DMS 273 treated with DMSO at 0.1 percent for 48 hours (cell line): ENCODE results near the gene ADORA2A.

Source experiments
- DNase-seq: peaks from one replicate; lab custom pipeline; 2025; lab: John Stamatoyannopoulos, UW

ADORA2A gene

DNA sequence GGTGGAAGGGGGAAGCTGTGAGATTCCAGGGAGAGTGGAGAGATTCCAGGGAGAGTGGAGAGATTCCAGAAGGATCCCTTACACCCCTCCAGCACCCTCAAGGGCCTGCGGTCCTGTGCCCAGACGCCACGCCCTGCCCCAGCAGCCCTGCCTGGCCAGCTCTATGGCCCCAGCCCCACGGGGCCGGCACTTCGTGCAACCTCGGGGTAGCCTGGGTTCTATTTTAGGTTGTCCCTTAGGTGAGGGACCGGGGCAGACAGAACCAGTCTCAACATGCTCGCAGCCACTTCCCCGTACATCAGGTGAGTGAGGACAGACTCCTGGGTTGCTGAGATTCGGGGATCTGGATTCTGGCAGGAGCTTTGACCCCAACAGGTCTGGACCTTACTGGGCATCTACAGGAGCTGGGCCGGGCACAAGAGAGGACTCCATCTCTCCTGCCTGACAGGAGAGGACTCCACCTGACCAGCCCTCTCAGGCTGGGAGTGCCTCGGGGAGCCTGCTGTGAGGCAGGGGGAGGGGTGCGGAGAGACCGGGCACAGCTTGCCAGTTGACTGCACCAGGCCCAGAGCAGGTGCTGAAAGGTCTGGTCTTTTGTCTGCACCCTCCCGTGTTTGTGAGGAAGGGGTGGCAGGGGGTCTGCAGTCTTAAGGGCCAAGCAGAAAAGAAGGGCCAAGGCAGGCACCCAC is 8.5 kb upstream of the ADORA2A start:
- no peak for DNase-seq

DNA sequence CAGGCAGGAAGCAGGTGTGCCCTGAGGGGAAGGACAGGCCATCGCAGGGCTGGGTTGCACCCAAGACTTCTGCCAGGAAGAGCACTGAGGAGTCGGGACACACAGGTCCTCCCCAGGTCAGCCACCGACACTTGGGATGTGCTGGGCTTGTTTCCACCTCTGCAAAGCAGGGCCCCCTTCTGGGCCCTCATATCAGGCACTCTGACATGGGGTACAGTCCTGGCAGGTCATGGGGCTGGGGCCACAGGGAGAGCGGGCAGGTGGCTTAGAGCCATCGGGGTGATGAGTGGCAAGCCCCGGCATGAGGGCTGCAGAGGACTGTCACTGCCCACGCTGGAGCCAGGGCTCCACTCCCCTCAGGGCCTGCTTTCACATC is 7.9 kb upstream of the ADORA2A start:
- DNase-seq, result no peak

DNA sequence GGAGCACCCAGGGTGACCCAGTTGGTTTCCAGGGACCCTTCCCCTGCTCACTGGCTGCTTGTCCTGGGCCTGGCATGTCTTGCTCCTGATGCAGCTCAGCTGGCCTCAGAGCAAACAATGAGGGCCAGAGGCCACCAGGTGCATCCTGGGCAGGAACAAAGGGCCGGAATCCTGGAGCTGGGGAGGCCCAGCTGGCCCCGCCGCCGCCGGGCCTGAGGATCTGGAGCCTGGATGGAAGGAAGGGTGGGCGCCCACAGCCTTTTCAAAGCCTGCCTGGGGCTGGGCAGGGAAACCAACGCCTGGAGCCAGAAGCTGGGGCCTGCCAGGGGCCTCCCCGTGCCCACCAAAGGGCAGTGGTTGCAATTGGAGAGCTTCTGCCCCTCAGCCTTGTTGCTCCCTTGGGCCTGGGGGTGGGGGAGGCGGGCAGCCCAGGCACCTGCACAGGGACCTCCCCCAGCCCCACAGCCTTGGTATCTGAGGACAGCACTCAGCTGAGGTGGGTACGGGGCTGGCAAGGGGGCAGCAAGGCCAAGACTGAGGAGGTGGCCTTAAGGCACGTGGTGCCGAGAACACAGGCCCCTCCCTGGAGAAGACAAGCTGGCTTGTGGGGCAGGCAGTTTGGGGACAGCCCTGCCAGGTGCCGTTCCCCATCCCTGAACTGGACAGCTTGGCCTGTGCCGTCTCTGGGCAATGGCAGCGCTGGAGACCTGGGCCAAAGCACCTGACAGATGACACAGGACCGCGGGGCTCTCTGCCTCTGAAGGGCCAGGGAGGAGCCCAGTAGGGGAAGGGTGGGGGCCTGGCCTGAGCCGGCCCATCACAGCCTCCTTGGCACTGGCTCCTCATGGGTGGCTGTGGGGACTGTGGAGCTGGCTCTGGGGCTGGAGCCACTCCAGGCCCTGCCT is 7.1 kb upstream of the ADORA2A start:
- DNase-seq, result no peak

DNA sequence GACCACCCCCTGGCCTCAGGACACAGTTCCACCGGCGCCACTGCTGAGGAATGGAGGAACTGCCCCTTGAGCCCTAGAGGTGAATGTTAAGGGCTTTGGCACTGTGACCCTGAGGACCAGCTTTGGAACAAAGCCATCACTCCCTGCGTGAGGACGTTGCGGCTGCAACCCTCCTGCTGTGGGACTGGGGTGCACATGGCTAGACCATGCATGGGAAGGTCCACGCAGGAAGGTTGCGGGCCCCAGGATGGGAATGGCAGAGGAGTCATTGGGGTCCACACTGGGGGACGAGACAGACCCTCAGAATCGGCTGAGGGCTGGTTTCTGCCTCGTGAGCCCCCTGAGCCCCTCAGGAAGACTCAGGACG is 6.4 kb upstream of the ADORA2A start:
- no peak for DNase-seq

DNA sequence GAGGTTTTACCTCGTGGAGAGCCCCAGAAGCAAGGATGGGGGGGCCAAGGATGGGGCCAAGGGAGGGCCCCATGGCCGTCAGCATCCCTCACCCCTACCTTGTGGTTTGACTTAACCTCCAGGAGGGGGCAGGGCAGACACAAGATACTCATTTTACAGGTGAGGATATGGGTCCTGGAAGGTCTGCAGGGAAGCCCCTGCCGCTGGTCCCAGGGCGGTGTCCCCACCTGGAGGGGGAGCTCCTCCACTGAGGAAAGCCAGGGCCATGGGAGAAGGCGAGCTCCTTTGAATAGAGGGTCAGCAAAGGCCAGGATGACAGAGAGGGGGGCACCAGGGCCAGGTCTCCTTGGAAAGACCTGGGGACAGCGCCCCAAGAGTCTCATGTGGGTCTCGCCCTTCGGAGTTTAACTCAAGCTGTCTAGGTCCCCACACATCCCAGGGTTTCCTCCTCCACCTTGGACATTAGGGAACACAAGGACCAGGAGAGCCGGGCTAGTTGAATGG is 5.9 kb upstream of the ADORA2A start:
- DNase-seq, result no peak

DNA sequence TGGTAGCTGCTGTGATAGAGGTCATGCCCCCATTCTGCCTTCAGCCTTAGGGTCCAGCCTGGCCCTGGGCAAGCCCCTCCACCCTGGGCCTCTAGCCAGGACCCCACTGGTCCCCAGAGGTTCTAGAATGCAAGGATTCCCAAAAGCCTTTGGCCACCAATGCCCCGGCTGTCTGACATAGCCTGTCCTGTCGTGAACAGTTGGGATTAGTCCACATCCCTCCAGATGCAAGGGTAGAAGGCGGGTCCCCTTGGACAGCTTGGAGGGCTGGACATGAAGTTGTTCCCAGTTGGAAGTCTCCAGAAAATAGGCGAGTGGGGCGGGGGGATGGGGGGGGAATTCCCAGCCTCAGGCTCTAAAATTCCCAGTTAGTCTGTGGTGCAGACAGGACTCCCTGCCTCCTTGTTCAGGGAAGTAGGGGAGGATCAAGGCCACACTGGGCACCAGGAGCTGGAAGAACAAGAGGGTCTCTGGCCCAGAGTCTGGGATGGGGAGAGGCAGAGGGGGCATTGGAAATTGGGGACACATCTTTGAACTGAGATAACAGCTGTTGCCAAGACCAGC is 5.2 kb upstream of the ADORA2A start:
- no peak for DNase-seq

DNA sequence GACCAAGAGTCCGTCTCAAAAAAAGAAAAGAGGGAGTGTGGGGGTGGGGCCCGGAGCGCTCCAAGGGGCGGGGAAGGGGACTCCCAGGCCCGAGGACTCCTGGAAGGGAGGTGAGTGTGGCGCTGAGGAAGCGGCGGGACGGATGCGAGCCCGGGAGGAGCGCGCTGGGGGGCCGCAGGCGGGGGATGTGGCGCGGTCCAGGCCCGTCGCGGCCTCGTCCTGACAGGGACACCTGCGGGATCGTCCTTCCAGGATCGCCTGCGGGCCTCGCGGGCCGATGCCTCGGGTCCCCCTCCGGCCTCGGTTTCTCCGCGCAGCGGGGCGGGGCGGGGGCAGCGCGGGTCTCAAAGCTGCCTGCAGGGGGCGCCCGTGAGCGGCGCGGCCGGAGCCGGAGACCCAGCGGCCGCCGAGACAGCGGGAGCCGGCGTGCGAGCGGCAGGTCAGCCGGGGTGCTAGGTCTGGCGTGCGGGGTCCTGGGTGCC is 3.8 kb upstream of the ADORA2A start:
- DNase-seq, result no peak

DNA sequence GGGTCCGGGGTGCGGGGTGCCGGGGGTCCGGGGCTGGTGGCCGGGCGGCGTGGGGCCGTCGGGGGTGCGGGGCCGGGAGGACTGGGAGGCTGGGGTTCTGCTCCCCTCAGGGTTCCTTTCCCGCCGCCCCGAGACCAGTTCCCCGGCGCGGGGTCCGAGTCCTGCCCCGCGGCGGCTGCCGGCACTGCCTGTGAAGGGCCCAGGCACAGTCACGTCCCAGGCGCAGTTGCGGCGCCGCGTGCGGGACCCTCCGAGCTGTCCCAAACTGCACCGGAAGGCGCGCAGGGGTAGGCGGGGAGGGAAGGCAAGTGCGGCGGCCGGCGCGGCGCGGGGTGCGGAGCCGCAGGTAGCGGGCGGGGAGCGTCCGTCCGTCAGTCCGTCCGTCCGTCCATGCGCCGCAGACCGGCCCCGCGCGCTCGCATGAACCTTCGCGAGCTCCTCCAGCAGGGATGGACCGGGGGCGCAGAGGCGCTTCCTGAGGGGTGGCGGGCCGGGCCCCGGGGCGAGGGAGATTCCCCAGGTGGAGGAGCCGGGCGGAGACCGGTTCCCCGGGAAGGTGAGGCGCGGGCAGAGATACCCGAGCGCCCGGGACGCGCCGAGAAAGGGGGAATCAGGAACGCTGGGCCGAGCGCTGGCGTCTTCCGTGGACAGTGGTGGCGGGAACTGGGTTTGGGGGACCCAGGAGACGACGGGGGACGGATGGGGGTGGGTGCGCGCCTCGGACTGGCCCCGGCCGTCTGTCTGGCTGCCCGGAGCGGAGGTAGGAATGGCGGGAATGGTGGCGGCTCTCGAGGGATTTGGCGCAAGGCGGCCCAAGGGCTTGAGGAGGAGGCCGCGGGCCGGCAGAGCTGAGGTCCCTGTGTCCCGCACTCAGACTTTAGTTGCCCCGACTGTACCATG is 3.1 kb upstream of the ADORA2A start:
- DNase-seq, result no peak

DNA sequence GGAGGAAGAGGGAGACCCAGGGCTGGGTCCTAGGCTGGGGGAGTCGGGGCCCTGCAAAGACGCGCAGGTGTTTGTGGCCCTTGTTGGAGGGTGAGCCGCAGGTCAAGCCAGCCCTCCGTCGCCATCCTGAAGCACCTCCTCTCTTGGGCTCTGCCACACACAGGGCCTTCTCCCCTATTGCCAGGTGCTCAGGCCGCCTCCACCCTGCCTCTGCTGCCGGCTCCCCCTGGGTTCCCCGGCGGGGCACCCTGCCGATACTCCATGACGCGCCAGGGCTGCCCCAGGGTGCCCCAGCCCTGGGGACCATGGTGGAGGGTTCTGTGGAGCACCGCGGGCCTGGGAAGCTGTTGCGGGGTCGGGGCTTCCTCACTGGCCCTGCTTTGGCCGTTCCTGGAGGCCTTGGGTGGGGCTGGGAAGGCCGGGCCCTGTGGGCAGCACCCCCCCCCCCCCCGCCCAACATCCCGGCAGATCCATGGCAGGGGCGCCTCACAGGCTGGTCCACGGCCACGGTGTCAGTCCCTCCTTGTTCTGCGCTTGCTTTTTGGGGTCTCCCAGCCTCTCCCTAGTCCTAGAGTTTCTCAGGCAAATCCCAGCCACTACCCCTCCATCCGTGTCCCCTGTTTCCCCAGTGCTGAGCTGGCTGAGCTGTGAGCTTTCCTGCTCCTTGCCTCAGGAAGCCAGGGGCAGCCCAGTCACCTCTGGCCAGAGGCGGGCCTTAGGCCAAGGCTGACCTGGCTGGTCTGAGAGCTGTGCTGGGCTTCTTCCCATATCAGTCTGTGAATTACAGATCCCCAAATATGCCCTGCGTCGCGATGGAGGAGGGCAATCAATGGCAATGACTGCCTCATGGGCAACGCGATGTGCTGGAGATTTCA is 2.3 kb upstream of the ADORA2A start:
- DNase-seq, result no peak

DNA sequence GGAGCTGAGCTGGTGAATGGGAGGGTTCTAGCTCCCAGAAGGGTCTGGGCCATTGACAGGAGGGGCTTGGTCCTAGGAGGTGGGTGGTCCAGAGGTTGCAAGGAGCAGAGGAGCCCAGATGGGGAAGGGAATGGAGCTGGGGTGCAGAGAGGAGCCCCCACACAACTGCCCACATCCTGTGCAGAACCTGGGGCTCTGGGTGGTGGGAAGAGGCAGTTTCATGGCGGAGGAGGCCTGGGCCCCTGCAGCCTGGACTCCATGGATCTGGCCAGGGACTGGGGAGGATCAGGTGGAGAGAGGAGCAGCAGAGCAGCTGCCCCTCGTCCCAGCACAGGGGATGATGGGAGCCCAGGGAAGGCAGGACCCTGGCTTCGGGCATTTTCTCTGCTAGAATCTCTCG is 963 bp upstream of the ADORA2A start:
- no peak for DNase-seq

DNA sequence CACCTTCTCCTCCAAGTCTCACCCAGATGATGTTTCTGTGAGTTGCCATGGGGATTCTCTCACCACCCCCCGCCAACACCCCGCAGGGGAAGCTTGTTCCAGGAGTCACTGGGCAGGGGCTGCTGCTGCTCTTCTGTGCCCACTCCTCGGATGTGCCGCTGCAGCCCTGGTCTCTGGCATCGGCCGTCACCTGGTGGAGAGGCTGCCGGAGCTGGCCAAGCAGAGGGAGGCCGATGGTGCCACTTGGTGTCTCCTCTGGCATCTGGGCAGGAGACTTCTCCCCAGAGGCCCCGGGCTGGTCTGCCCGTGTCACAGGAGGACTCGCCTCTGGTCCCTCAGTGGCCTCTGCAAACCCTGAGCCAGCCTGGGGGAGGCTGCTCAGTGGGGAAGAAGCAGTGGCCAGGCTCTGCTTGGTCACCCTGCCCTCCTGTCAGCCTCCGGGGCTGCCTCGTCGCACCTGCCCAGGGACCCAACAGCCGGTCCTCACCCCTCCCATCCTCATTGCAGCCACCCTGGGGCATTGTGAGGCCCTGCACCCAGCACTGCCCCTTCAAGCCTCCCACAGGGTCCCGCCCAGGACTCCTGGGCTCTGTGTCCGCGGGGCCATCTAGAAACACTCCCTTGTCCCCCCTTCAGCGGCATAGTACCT is 424 bp upstream of the ADORA2A start:
- no peak for DNase-seq

DNA sequence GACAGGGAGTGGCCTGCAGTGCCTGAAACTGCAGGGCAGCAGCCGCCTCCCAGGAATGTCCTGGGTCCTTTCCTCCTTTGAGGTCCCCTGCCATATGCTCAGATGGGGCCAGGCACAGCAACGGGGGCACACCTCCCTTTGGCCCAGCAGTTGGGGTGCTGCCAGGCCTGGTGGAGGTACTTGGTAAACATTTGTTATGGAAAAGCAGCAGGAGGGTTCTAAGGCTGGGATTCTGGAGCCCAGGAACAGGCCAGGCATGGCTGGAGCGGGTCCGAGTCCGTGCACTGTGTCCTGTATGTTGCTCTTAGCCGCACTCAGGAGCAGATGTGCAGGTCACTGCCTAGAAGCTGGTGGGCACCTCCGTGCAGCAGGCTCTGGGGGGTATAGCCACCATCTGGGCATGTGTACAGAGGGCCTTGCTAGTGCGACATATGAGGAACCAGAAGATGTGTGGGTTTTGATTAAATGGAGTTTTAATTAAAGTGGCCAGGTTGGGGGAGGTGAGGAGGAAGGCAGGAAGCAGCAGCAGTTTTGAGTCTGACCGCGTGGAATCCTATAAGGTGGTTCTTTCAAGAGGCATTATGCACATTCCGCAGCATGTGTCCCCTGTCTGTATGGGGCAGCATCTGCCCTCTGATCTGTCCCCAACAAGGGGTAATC is 1.5 kb downstream of the ADORA2A start:
- peak; percentile 76 for DNase-seq

DNA sequence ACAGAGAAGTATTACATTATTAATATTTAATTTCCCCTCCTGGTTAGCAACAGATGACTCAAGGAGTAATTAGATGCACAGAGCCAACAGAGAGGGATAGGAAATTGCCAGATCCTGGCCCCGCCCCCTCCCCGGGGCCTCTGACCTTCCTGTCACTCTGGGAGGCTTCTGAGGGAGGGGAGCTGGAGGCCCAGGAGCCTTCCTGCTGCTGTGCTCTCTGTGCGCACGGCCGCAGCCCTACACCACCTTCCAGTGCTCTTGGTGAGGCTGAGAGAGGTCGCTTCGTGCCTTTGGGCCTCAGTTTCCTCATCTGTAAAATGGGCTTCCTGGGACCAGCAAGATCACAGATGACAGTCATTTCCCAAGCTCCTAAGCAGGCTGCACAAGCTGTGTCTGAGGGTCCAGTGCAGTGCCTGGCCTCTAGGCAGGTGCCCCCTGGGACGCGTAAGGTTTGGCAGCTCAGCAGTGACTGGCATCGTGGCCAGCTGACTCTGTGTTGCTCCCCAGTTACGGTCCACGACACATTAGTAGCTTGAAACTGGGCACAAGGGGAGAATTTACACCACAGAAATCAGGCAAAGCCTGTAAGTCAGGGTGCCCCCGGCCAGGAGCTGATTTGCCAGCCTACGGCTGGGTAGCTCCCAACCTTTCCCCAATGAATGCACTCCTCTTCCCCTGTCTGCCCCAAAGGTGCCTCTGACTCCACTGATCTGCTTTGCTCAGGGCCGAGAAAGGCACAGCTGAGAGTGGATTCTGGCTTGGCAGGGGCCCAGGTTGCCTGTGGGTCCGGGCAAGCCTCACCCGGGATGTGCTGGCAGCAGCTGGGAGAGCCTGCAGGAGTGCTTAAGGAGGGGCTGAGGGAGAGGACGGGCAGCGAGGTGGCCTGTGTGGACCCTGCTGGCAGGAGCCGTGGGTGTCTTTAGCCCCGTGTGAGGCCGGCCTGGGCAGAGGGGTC is 2.3 kb downstream of the ADORA2A start:
- peak; percentile 76 for DNase-seq

DNA sequence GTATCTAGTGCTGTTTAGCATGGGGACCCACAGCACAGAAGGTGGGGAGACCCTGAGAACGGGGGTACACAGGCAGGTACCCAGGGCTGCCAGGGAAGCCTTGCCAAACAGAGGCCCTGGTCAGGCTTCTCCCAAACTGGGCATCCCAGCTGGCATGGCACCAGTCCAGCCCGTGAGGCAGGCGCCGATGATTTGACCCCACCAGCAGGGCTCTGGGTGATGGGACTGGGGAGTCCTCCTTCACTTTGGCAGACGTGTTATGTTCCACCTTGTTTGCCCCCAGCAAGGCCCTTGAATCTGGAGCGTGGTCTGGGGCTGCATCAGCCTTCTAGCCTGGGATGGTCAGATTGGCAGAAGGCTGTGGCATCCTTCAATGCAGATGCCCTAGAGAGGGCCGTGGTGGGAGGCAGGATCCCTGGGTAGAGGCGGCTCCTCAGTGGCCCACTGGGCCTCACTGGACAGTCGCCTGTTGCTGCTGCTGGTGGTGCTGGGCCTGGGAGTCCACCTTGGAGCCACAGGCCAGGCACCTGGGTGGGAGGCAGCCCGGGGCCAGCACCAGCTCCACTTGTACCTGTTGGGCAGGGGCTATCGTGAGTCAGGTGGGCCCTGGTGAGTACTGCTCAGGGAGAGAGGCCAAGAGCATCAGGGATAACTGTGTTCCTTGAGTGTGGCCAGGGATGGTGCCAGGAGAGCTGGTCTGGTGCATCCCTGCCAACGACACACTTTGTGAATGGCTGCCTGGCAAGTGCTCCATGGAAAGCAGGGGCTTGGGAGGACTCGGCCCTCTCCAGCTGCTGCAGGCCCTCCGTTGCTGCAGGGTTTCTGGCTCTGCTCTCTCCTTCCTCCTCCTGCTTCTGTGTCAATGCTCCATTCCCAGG is 3.3 kb downstream of the ADORA2A start:
- DNase-seq, result no peak

DNA sequence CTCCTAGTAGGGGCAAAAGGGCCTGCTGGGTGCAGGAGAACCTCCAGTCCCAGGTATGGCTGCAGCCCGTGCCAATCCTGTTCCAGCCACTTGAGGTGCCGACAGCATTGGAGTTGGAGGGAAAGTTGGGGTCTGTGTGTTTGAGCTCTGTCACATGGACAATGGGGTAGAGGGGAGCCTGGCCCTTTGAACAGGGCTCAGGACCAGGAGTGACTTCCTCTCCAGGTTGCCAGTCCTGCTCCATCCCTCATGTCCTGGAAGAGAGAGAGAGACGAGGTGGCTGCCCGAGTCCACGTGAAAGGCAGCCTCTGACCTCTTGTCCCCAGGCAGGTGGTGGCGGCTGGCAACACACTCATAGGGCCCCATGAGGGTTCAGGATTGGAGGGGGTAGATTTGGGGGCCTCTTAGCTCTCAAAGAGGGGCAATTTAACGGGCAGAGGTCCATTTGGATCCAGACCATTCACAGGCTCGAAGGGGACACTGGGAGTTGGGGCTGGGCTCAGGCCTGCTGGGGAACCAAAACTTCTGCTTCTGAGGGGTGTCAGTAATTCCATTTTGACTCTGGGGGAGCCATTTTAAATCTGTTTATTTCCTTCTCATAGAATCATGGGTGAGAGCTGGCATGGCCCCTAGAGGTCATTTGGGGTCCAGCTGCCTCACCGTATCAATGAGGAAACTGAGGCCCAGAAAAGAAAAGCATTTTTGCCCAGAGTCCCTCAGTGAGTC is 4.1 kb downstream of the ADORA2A start:
- no peak for DNase-seq

DNA sequence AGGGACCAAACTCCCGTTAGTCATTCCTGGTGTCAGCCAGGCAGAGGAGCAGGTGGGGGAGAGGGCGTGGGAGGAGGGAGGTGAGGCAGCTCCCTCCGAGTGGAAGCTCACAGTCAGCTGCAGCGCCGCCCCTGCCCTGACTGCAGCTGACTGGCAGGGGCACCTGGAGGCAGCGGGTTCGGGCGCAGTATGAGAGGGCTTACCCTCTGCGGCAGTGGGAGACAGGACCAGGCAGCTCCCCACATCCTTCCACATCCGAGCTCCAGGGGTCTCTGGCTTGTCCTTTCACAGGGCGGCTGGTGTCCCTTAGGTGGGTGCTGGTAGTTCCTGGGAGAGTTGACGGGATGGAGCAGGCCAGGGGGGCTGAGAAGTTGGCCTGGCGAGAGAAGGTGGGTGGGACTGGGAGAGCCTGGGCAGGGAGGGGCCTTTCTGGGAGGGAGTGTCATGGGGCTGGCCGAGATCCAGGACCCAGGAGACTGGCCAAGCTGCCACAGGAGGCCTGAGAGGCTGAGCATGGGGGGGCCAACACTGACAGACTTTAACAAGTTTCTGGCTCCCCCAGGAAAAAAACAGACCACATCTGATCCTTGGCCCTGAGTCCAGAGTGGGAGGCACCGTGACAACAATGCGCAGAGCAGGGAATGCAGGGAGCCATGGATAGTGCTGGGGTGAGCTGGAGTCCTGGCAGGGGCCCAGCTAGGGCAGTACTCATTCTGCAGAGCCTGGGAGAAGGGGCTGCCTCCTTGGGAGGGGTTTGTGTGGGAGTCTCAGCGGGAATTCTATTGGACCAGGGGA is 4.9 kb downstream of the ADORA2A start:
- DNase-seq, result peak; percentile 41
